Loucy (cell line): ENCODE results near the gene CTSC.

Source experiments
- H2AFZ ChIP-seq: fragments of 200-600 bp; sonication (generic); 2 replicates; pipeline ENCODE4 v1.6.0; 2016; ENCODE audit warnings: antibody characterized with exemption, mild to moderate bottlenecking, low read length, moderate library complexity
- H3F3A ChIP-seq: fragments of 200-600 bp; 2 replicates; pipeline ENCODE4 v1.6.0; 2016; ENCODE audit warnings: antibody characterized with exemption, low read depth, mild to moderate bottlenecking
- H3K27me3 ChIP-seq: fragments of 200-600 bp; sonication (generic); 2 replicates; pipeline ENCODE4 v1.6.1; 2014; ENCODE audit warnings: low read length, mild to moderate bottlenecking; ENCODE audit not compliant: insufficient read depth, poor library complexity, severe bottlenecking
- H3K36me3 ChIP-seq: fragments of 200-600 bp; sonication (generic); 2 replicates; pipeline ENCODE4 v1.6.1; 2016; ENCODE audit warnings: low read length; ENCODE audit not compliant: insufficient read depth
- H3K4me1 ChIP-seq: fragments of 200-600 bp; sonication (generic); 2 replicates; pipeline ENCODE4 v1.5.1; 2014; ENCODE audit warnings: low read length, mild to moderate bottlenecking; ENCODE audit not compliant: insufficient read depth, poor library complexity, severe bottlenecking
- H3K4me2 ChIP-seq: fragments of 200-600 bp; sonication (generic); 2 replicates; pipeline ENCODE4 v1.6.0; 2014; ENCODE audit warnings: antibody characterized with exemption, low read length, low read depth, mild to moderate bottlenecking; ENCODE audit not compliant: poor library complexity, severe bottlenecking
- H3K4me3 ChIP-seq: fragments of 200-600 bp; sonication (generic); 2 replicates; pipeline ENCODE4 v1.5.1; 2014; ENCODE audit warnings: low read length, mild to moderate bottlenecking, mixed read lengths; ENCODE audit not compliant: poor library complexity, severe bottlenecking
- H3K79me2 ChIP-seq: fragments of 200-600 bp; sonication (generic); 2 replicates; pipeline ENCODE4 v1.6.1; 2014; ENCODE audit warnings: low read length; ENCODE audit not compliant: insufficient read depth
- H3K9ac ChIP-seq: fragments of 200-600 bp; sonication (generic); 2 replicates; pipeline ENCODE4 v1.6.0; 2014; ENCODE audit warnings: mild to moderate bottlenecking, low read depth, low read length, moderate library complexity; ENCODE audit not compliant: poor library complexity, severe bottlenecking
- H3K9me2 ChIP-seq: fragments of 200-600 bp; sonication (generic); replicated peaks from 2 replicates; pipeline ENCODE4 v1.6.1; 2016; ENCODE audit warnings: low read depth, low read length, mixed read lengths
- H3K9me3 ChIP-seq: fragments of 200-600 bp; sonication (generic); 2 replicates; pipeline ENCODE4 v1.6.1; 2014; ENCODE audit warnings: mild to moderate bottlenecking, antibody characterized with exemption, low read length, low read depth; ENCODE audit not compliant: insufficient read depth
- H4K20me1 ChIP-seq: fragments of 200-600 bp; sonication (generic); 2 replicates; pipeline ENCODE4 v1.6.0; 2014; ENCODE audit warnings: antibody characterized with exemption, low read length, mild to moderate bottlenecking; ENCODE audit not compliant: insufficient read depth, poor library complexity, severe bottlenecking
- CTCF ChIP-seq: fragments of 200-600 bp; sonication (generic); conservative IDR thresholded peaks from 2 replicates; pipeline ENCODE4 v1.5.1; 2014; ENCODE audit warnings: mild to moderate bottlenecking, antibody characterized with exemption, low read length
- EZH2phosphoT487 ChIP-seq: fragments of 200-600 bp; IDR thresholded peaks from 2 replicates; pipeline ENCODE4 v1.6.1; 2018; ENCODE audit warnings: antibody characterized with exemption, mild to moderate bottlenecking, moderate library complexity, borderline replicate concordance

The CTSC gene

GRCh38 chr11:88353386-88353785 is 15.8 kb upstream of the CTSC start:
- Histone ChIP-seq H3K9me2 (no peaks in the 10 kb centered on the region), H3K9ac (no peak overlapping the region), H3K4me1 (peaks cover 28% of the 10 kb centered on the region), H3K36me3 (no peaks in the 10 kb centered on the region), H2AFZ (no peak overlapping the region), H3F3A (0 out of 2 replicates have a peak, but pooled peaks cover 4% of the 10 kb centered on the region), H3K9me3 (no peaks in the 10 kb centered on the region), H3K4me3 (no peak overlapping the region), H4K20me1 (no peaks in the 10 kb centered on the region), H3K4me2 (no peak overlapping the region), H3K27me3 (no peaks in the 10 kb centered on the region), H3K79me2 (no peaks in the 10 kb centered on the region)
- TF ChIP-seq EZH2phosphoT487 (no peak), CTCF (no peak)

DNA sequence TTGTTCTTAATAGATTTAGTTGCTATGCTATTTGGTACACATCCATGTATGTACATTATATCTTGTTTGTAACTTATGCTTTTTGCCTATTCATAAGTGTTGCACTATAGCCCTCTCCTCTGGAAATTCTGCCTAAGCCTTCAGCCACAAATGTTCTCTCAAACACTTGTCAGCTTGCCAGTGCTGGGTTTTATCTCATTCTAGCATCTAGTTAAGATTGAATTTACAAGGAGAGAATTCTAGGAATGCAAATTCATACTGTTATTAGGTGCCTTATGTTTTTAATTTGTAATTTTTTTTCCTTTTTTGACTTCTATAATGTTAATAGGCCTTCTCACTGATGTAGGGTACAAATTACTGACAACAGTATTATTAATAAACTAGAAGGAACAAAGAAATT is 14.6 kb upstream of the CTSC start:
- Histone ChIP-seq H3K9me3 (no peaks in the 10 kb centered on the region), H4K20me1 (no peaks in the 10 kb centered on the region), H3F3A (0 out of 2 replicates have a peak, but pooled peaks cover 2% of the 10 kb centered on the region), H3K4me1 (peaks cover 15% of the 10 kb centered on the region), H3K79me2 (no peaks in the 10 kb centered on the region), H3K4me2 (no peak overlapping the region), H3K9me2 (no peaks in the 10 kb centered on the region), H3K27me3 (no peaks in the 10 kb centered on the region), H3K4me3 (no peak overlapping the region), H3K36me3 (no peaks in the 10 kb centered on the region), H2AFZ (no peak overlapping the region), H3K9ac (no peak overlapping the region)
- TF ChIP-seq CTCF = no peak
- no peak for TF ChIP-seq EZH2phosphoT487

DNA sequence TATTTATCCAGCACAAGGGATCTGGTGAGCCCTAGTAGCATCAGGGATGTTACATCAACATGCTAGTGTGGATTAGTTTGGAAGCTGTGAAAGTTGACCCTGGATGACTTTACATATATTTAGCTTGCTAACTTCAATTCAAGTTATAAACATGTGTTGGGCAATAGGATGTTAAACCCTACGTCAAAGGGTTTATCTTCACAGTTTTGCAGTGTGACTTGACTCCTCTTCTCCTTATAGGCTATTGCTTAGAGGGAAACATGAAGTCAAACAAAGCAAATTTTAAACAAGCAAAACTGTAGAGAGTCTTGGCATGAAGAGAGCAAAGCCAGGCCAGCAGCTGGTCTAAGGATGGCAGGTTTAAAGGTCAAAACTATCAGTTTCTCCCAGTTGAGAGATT is 11.3 kb upstream of the CTSC start:
- Histone ChIP-seq H3K27me3 (no peaks in the 10 kb centered on the region), H3K4me1 (peaks cover 27% of the 10 kb centered on the region), H2AFZ (no peak overlapping the region), H3K9me3 (no peaks in the 10 kb centered on the region), H3K79me2 (no peaks in the 10 kb centered on the region), H3K9ac (no peak overlapping the region), H3K36me3 (no peaks in the 10 kb centered on the region), H4K20me1 (no peaks in the 10 kb centered on the region), H3F3A (no peaks in the 10 kb centered on the region), H3K9me2 (no peaks in the 10 kb centered on the region), H3K4me2 (no peak overlapping the region), H3K4me3 (no peak overlapping the region)
- TF ChIP-seq EZH2phosphoT487 (no peak), CTCF (no peak)
